IMR-90 (cell line): ENCODE results near the gene PRRC2A. TPM values are rescaled to one million over a fixed set of nuclear protein-coding genes. Genes with fewer than 3 reads are reported as not detected.

Source experiments
- ATAC-seq: fragments of 200-7000 bp; cut with Tn5 transposase; 2 replicates; pipeline ENCODE4 v1.9.1; 2020; ENCODE audit warnings: low read depth, mild to moderate bottlenecking, moderate library complexity
- BruUV-seq: library from RNA; stranded (reverse); fragments of 400-500 nt; replicated peaks from 2 replicates; lab custom pipeline; 2021; lab: Mats Ljungman, UMichigan
- CTCF ChIA-PET: fragments of 300-600 bp; formaldehyde crosslinking; extraction: SDS; loops from one replicate; lab custom pipeline; 2021; ENCODE audit warnings: antibody characterized with exemption; lab: Yijun Ruan, JAX
- POLR2A ChIA-PET: fragments of 300-600 bp; sonication (Branson Sonifier 250); formaldehyde crosslinking; loops from one replicate; lab custom pipeline; 2022; ENCODE audit warnings: antibody characterized with exemption; ENCODE audit not compliant: unreplicated experiment; lab: Charles Lee
- DNase-seq: peaks from one replicate; pipeline ENCODE4 v3.0.0; 2013
- H2AFZ ChIP-seq: replicated peaks from 2 replicates; pipeline ENCODE3; 2013; ENCODE audit warnings: low read length, mild to moderate bottlenecking; ENCODE audit not compliant: poor library complexity
- H2AK5ac ChIP-seq: 2 replicates; pipeline ENCODE4 v1.6.1; 2013; ENCODE audit warnings: low read depth, low read length, inconsistent platforms
- H2AK9ac ChIP-seq: replicated peaks from 2 replicates; pipeline ENCODE3; 2013; ENCODE audit warnings: mild to moderate bottlenecking, low read depth, low read length, moderate library complexity; ENCODE audit not compliant: poor library complexity
- H2BK120ac ChIP-seq: 2 replicates; pipeline ENCODE4 v1.6.1; 2013; ENCODE audit warnings: low read depth, low read length, inconsistent platforms
- H2BK15ac ChIP-seq: 3 replicates; pipeline ENCODE4 v1.6.1; 2013; ENCODE audit warnings: low read depth, low read length, inconsistent platforms
- H2BK20ac ChIP-seq: 2 replicates; pipeline ENCODE4 v1.6.1; 2013; ENCODE audit warnings: low read depth, mild to moderate bottlenecking, inconsistent platforms, low read length, moderate library complexity
- H2BK5ac ChIP-seq: 2 replicates; pipeline ENCODE4 v1.6.1; 2013; ENCODE audit warnings: mild to moderate bottlenecking, low read depth, low read length, inconsistent platforms; ENCODE audit not compliant: poor library complexity, severe bottlenecking
- H3K14ac ChIP-seq: replicated peaks from 2 replicates; pipeline ENCODE4 v1.6.1; 2013; ENCODE audit warnings: low read depth, low read length, inconsistent platforms
- H3K18ac ChIP-seq: 2 replicates; pipeline ENCODE4 v1.6.1; 2013; ENCODE audit warnings: low read depth, low read length, control low read depth
- H3K23ac ChIP-seq: 2 replicates; pipeline ENCODE4 v1.6.1; 2013; ENCODE audit warnings: low read depth, low read length, inconsistent platforms
- H3K27ac ChIP-seq: 2 replicates; pipeline ENCODE4 v1.5.1; 2013; ENCODE audit warnings: mild to moderate bottlenecking, control low read depth, low read length; ENCODE audit not compliant: insufficient read depth
- H3K27me3 ChIP-seq: 2 replicates; pipeline ENCODE4 v1.6.1; 2013; ENCODE audit warnings: low read length; ENCODE audit not compliant: control insufficient read depth, insufficient read depth
- H3K36me3 ChIP-seq: 2 replicates; pipeline ENCODE4 v1.6.1; 2013; ENCODE audit warnings: low read length, mixed read lengths; ENCODE audit not compliant: control insufficient read depth, insufficient read depth
- H3K4ac ChIP-seq: 2 replicates; pipeline ENCODE4 v1.6.1; 2013; ENCODE audit warnings: low read depth, low read length, inconsistent platforms
- H3K4me1 ChIP-seq: 2 replicates; pipeline ENCODE4 v1.6.1; 2013; ENCODE audit warnings: low read length, mixed read lengths; ENCODE audit not compliant: control insufficient read depth, insufficient read depth
- H3K4me2 ChIP-seq: 2 replicates; pipeline ENCODE4 v1.6.1; 2013; ENCODE audit warnings: low read depth, mild to moderate bottlenecking, control low read depth, low read length, moderate library complexity
- H3K4me3 ChIP-seq: 2 replicates; pipeline ENCODE4 v1.5.1; 2013; ENCODE audit warnings: low read depth, mild to moderate bottlenecking, control low read depth, low read length, moderate library complexity; ENCODE audit not compliant: insufficient read depth
- H3K56ac ChIP-seq: 2 replicates; pipeline ENCODE4 v1.6.1; 2013; ENCODE audit warnings: low read length, inconsistent platforms; ENCODE audit not compliant: insufficient read depth; ENCODE audit errors: extremely low read depth
- H3K79me1 ChIP-seq, 2 experiments: 2 replicates each; pipeline ENCODE4 v1.6.1; 2013; ENCODE audit warnings: low read length in 2 of 2, inconsistent platforms in 1 of 2, low read depth in 1 of 2
- H3K9ac ChIP-seq: 2 replicates; pipeline ENCODE4 v1.6.1; 2013; ENCODE audit warnings: low read depth, low read length, control low read depth
- H3K9me1 ChIP-seq: 2 replicates; pipeline ENCODE4 v1.6.1; 2013; ENCODE audit warnings: low read length, inconsistent platforms; ENCODE audit not compliant: insufficient read depth
- H3K9me3 ChIP-seq: 2 replicates; pipeline ENCODE4 v1.6.1; 2013; ENCODE audit warnings: low read length; ENCODE audit not compliant: control insufficient read depth, insufficient read depth
- H4K20me1 ChIP-seq: 2 replicates; pipeline ENCODE4 v1.6.1; 2013; ENCODE audit warnings: low read length, inconsistent platforms; ENCODE audit not compliant: insufficient read depth
- H4K5ac ChIP-seq: 2 replicates; pipeline ENCODE4 v1.6.1; 2013; ENCODE audit warnings: mild to moderate bottlenecking, low read depth, low read length, control low read depth
- H4K8ac ChIP-seq, 2 experiments: 2 replicates each; pipeline ENCODE4 v1.6.1; 2013; ENCODE audit warnings: low read depth in 2 of 2, low read length in 2 of 2, control low read depth in 1 of 2, inconsistent platforms in 1 of 2
- H4K91ac ChIP-seq: 2 replicates; pipeline ENCODE4 v1.6.1; 2013; ENCODE audit warnings: low read depth, low read length, inconsistent platforms; ENCODE audit not compliant: insufficient read depth
- CEBPB ChIP-seq: IDR thresholded peaks from 2 replicates; pipeline ENCODE4 v1.6.1; 2012; ENCODE audit warnings: low read depth, low read length, improper control_type of control experiment
- WGBS, 2 experiments: methylation state at CpG; one replicate each; pipeline versions ENCODE4 v1.1.5 to v1.1.7; 2013; ENCODE audit warnings: missing lambda C conversion rate in 2 of 2; ENCODE audit not compliant: insufficient read length in 1 of 2; ENCODE audit errors: extremely low coverage in 2 of 2; 5-methylcytosine and 5-hydroxymethylcytosine counted together
- dilution Hi-C: fragments of 300-500 bp; cut with HindIII; formaldehyde crosslinking; loops from one replicate; pipeline ENCODE4 v1.14.3; 2018; ENCODE audit warnings: low sequenced_read_pairs; ENCODE audit not compliant: unreplicated experiment
- in situ Hi-C: fragments of 300-500 bp; cut with MboI; formaldehyde crosslinking; loops from 3 replicates; pipeline ENCODE4 v1.14.3; 2019; ENCODE audit warnings: low sequenced_read_pairs, inconsistent platforms, mixed read lengths
- intact Hi-C: fragments of 100-400 bp; cut with micrococcal nuclease; formaldehyde crosslinking; loops from 2 replicates; pipeline ENCODE4 v1.10.0; 2022
- polyA plus RNA-seq, 3 experiments: library from polyadenylated mRNA; depleted of rRNA; stranded (reverse); fragments of >200 nt; gene quantifications; 2 replicates each; pipeline ENCODE4 v1.2.3, GENCODE V29; 2012; ENCODE audit warnings: low replicate concordance in 1 of 3
- total RNA-seq: library from RNA; depleted of rRNA; stranded (reverse); fragments of >200 nt; gene quantifications from 2 replicates; pipeline ENCODE4 v1.2.3, GENCODE V29; 2012
- TF ChIP-seq, protein P1 (sequence below): fragments of 150-350 bp; IDR thresholded peaks from 2 replicates; pipeline ENCODE4 v1.6.1; 2017; ENCODE audit warnings: mild to moderate bottlenecking, antibody characterized with exemption, low read length, low read depth

Gene PRRC2A
- total and polyA plus RNA-seq, 2 of the 4 experiments (the other 2 are of a cell fraction) = 7.7 to 88.6 TPM

- H2BK15ac ChIP-seq = no peak overlapping the region
- H2BK20ac ChIP-seq = no peak overlapping the region
- H3K4me3 ChIP-seq = peak overlapping the region; percentile 82
- 0 out of 2 replicates have a peak overlapping the region, but pooled peaks have one; percentile 10 for H4K91ac ChIP-seq
- H3K79me1 ChIP-seq = no peaks in the 10 kb centered on the region
- no peaks in the 10 kb centered on the region for H3K9me3 ChIP-seq
- no peak overlapping the region for H2BK5ac ChIP-seq
- BruUV-seq = no TSS peak
- H3K18ac ChIP-seq = no peak overlapping the region
- peak; percentile 50; the same call in 1 of the 2 replicates for TF ChIP-seq CEBPB
- TF ChIP-seq, protein P1, sequence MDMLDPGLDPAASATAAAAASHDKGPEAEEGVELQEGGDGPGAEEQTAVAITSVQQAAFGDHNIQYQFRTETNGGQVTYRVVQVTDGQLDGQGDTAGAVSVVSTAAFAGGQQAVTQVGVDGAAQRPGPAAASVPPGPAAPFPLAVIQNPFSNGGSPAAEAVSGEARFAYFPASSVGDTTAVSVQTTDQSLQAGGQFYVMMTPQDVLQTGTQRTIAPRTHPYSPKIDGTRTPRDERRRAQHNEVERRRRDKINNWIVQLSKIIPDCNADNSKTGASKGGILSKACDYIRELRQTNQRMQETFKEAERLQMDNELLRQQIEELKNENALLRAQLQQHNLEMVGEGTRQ = no peak
- intact Hi-C loops = loop anchor here (2.0 to 5.0 kb wide), 2 partner anchors 18 to 33 kb away; partner anchors contain the start of genes ATP6V1G2 and NFKBIL1
- peak overlapping the region; percentile 95 for H2AFZ ChIP-seq
- no peaks in the 10 kb centered on the region; the same call in 1 of the 2 replicates for H3K9me1 ChIP-seq
- no peak overlapping the region for H3K56ac ChIP-seq
- peak overlapping the region; percentile 62 for H4K5ac ChIP-seq
- H4K8ac ChIP-seq = peak overlapping the region; percentile 51 to 81; a peak in 2 of 4 replicates
- no peak overlapping the region; the same call in 1 of the 2 replicates for H2AK5ac ChIP-seq
- peak overlapping the region; percentile 23 for H2AK9ac ChIP-seq
- dilution Hi-C loops = no loop called here
- H3K9ac ChIP-seq = 0 out of 2 replicates have a peak overlapping the region, but pooled peaks have one; percentile 25
- no peaks in the 10 kb centered on the region for H4K20me1 ChIP-seq
- peak overlapping the region; percentile 76 for H3K4me2 ChIP-seq
- no peak overlapping the region for H3K14ac ChIP-seq
- peak overlapping the region; percentile 59; the same call in 1 of the 2 replicates for H2BK120ac ChIP-seq
- ChIA-PET CTCF (interaction anchor here (0.6 to 1.4 kb wide), 8 partner anchors 9 to 30 kb away, joined by 3 to 6 read pairs (median 3); no protein-coding TSS in a partner anchor), POLR2A (no interaction called here)
- in situ Hi-C loops = no loop called here
- H3K4me1 ChIP-seq = peaks cover 4% of the 10 kb centered on the region; the same call in 1 of the 2 replicates
- H3K23ac ChIP-seq = no peak overlapping the region; the same call in 1 of the 2 replicates
- DNase-seq (no peak), ATAC-seq (no peak)
- peak overlapping the region; percentile 50 for H3K4ac ChIP-seq
- H3K27me3 ChIP-seq = peaks cover 17% of the 10 kb centered on the region
- H3K27ac ChIP-seq = no peak overlapping the region
- H3K36me3 ChIP-seq = no peaks in the 10 kb centered on the region
- 54% methylated on average over 5 of the region's 11 CpGs; no CpG with 5 or more reads in 1 of the 2 experiments for WGBS, 2 experiments
These were observed 40.1 kb upstream of the PRRC2A start for GRCh38 chr6:31580438-31580740.
